ENCODE results near the gene EML5. TPM values are rescaled to one million over a fixed set of nuclear protein-coding genes. Genes with fewer than 3 reads are reported as not detected.

EML5 gene
- total RNA-seq, 1 experiment from 2014 or later: 0.37 TPM

DNA sequence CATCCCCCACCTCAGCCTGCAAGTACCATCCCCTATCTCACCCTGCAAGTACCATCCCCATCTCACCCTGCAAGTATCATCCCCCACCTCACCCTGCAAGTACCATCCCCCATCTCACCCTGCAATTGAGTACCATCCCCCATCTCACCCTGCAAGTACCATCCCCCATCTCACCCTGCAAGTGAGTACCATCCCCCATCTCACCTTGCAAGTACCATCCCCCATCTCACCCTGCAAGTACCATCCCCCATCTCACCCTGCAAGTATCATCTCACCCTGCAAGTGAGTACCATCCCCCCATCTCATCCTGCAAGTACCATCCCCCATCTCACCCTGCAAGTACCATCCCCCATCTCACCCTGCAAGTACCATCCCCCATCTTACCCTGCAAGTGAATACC, 184.9 kb downstream of the EML5 start:
- BruUV-seq (replicated peaks): no TSS peak
- no peak overlapping the region for H3K27ac Mint-ChIP-seq (ENCODE audit: low read depth, unreplicated experiment)
- peaks cover 4% of the 10 kb centered on the region for H3K4me1 Mint-ChIP-seq (ENCODE audit: insufficient read depth, unreplicated experiment)
- TF ChIP-seq, protein P1, sequence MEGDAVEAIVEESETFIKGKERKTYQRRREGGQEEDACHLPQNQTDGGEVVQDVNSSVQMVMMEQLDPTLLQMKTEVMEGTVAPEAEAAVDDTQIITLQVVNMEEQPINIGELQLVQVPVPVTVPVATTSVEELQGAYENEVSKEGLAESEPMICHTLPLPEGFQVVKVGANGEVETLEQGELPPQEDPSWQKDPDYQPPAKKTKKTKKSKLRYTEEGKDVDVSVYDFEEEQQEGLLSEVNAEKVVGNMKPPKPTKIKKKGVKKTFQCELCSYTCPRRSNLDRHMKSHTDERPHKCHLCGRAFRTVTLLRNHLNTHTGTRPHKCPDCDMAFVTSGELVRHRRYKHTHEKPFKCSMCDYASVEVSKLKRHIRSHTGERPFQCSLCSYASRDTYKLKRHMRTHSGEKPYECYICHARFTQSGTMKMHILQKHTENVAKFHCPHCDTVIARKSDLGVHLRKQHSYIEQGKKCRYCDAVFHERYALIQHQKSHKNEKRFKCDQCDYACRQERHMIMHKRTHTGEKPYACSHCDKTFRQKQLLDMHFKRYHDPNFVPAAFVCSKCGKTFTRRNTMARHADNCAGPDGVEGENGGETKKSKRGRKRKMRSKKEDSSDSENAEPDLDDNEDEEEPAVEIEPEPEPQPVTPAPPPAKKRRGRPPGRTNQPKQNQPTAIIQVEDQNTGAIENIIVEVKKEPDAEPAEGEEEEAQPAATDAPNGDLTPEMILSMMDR (IDR thresholded peaks at IDR 0.05; ENCODE audit: unreplicated experiment): no peak
- intact Hi-C loops (cut with micrococcal nuclease): no loop called here
- ChIA-PET CTCF (no interaction called here), POLR2A (no interaction called here)
- H3K27me3 Mint-ChIP-seq (ENCODE audit: insufficient read depth, unreplicated experiment): no peaks in the 10 kb centered on the region
- H3K36me3 Mint-ChIP-seq (ENCODE audit: insufficient read depth, unreplicated experiment): peaks cover 90% of the 10 kb centered on the region
- H3K4me3 Mint-ChIP-seq (ENCODE audit: unreplicated experiment): no peak overlapping the region
- H3K9me3 Mint-ChIP-seq (ENCODE audit: unreplicated experiment): no peaks in the 10 kb centered on the region
- no peak for DNase-seq (ENCODE audit: unreplicated experiment)

DNA sequence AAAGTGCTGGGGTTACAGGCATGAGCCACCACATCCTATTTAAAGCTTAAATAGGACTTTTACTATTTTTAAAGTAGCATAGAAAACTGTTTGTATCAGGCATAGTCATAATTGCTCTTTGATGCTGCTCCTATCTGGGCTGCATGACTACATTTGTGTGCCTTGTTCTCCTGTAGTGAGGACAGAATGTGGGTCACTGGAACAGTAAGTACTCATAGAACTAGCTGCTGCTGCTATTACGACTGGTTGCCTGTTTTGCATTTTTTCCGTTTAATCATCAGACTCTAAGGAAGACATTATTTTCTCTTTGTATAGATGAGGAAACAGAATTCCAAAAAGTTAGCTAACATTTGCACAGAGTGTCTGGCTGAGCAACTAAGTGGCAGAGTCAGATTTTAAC, 187.2 kb downstream of the EML5 start:
- DNase-seq (ENCODE audit: unreplicated experiment): no peak
- H3K4me3 Mint-ChIP-seq (ENCODE audit: unreplicated experiment): no peak overlapping the region
- no peaks in the 10 kb centered on the region for H3K4me1 Mint-ChIP-seq (ENCODE audit: insufficient read depth, unreplicated experiment)
- H3K27me3 Mint-ChIP-seq (ENCODE audit: insufficient read depth, unreplicated experiment): no peaks in the 10 kb centered on the region
- no TSS peak for BruUV-seq (replicated peaks)
- CTCF ChIA-PET: interaction anchor here (0.6 to 0.8 kb wide), 2 partner anchors 48 to 288 kb away, joined by 4 read pairs; no protein-coding TSS in a partner anchor
- POLR2A ChIA-PET: no interaction called here
- TF ChIP-seq, protein P1 (IDR thresholded peaks at IDR 0.05; ENCODE audit: unreplicated experiment): no peak
- peaks cover 87% of the 10 kb centered on the region for H3K36me3 Mint-ChIP-seq (ENCODE audit: insufficient read depth, unreplicated experiment)
- intact Hi-C loops (cut with micrococcal nuclease): no loop called here
- no peak overlapping the region for H3K27ac Mint-ChIP-seq (ENCODE audit: low read depth, unreplicated experiment)
- no peaks in the 10 kb centered on the region for H3K9me3 Mint-ChIP-seq (ENCODE audit: unreplicated experiment)

DNA sequence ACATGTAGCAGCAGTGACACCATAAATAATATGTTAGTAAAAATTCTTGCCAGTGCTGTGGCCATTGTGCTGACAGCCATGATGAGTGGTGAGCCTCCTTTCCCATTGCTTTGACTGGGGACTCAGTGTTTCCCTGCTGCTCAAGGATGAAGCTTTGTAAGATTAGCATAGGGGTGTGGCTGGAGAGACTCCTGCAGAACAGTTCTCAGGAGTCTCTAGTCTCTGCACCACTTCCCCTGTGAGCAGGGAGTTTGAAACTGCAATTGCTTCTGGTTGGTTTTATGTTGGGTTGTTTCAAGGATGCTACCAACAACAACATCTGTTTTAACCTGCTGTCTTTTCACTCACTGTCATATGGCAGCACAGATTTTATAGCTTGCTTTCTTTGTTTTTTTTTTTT, 188.5 kb downstream of the EML5 start:
- ChIA-PET CTCF (interaction anchor here (0.8 kb wide), 1 partner anchor 49 kb away, joined by 3 read pairs; no protein-coding TSS in a partner anchor), POLR2A (no interaction called here)
- DNase-seq (ENCODE audit: unreplicated experiment): no peak
- BruUV-seq (replicated peaks): no TSS peak
- Mint-ChIP-seq H3K9me3 (ENCODE audit: unreplicated experiment) (no peaks in the 10 kb centered on the region), H3K36me3 (ENCODE audit: insufficient read depth, unreplicated experiment) (peaks cover 87% of the 10 kb centered on the region), H3K4me1 (ENCODE audit: insufficient read depth, unreplicated experiment) (no peaks in the 10 kb centered on the region), H3K27me3 (ENCODE audit: insufficient read depth, unreplicated experiment) (no peaks in the 10 kb centered on the region), H3K4me3 (ENCODE audit: unreplicated experiment) (no peak overlapping the region), H3K27ac (ENCODE audit: low read depth, unreplicated experiment) (no peak overlapping the region)
- TF ChIP-seq, protein P1 (IDR thresholded peaks at IDR 0.05; ENCODE audit: unreplicated experiment): no peak
- intact Hi-C loops (cut with micrococcal nuclease): no loop called here

DNA sequence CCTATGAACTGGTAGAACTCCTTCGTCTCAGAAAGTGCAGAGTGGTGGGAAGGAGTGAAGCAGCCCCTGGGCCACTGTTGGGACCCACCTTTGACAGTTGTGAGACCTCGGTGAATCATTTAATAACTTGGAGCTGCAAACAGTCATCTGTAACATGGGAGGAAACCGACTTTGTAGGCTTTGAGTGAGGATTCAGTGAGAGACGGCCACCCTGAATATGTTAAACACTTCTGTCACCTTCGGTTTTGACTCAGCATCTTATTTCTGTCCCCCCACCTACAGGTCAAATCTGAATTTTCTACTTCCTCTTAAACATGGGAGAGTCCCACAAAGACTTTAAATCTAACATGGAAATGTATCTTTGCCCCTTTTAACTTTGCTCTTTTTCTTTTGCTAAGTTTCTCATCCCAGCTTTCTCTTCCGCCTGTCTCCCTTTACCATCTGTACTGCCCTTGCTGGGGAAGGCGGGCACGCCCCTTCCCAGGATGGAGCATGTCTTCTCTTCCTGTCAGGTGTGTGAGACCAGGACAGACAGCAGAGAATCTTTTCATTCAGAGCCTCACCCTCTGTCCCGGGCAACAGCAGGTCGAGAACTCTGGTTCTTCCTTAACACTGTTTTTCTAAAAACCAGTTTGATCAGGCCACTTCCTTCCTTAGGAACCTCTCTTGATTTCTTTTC, 192.9 kb downstream of the EML5 start:
- no peaks in the 10 kb centered on the region for H3K27me3 Mint-ChIP-seq (ENCODE audit: insufficient read depth, unreplicated experiment)
- intact Hi-C loops (cut with micrococcal nuclease): no loop called here
- DNase-seq (ENCODE audit: unreplicated experiment): no peak
- no TSS peak for BruUV-seq (replicated peaks)
- H3K9me3 Mint-ChIP-seq (ENCODE audit: unreplicated experiment): no peaks in the 10 kb centered on the region
- no peak overlapping the region for H3K27ac Mint-ChIP-seq (ENCODE audit: low read depth, unreplicated experiment)
- peaks cover 6% of the 10 kb centered on the region for H3K4me1 Mint-ChIP-seq (ENCODE audit: insufficient read depth, unreplicated experiment)
- POLR2A ChIA-PET: no interaction called here
- CTCF ChIA-PET: no interaction called here
- peaks cover 86% of the 10 kb centered on the region for H3K36me3 Mint-ChIP-seq (ENCODE audit: insufficient read depth, unreplicated experiment)
- TF ChIP-seq, protein P1 (IDR thresholded peaks at IDR 0.05; ENCODE audit: unreplicated experiment): no peak
- H3K4me3 Mint-ChIP-seq (ENCODE audit: unreplicated experiment): no peak overlapping the region

Data from MCF 10A (cell line).